LNCaP clone FGC (cell line): ENCODE measurements around the gene HP1BP3.

Experiments used
- DNase-seq: peaks from one replicate; pipeline ENCODE4 v3.0.0-alpha.2; 2011; ENCODE audit warnings: low read depth
- H3K4me3 ChIP-seq: 2 replicates; pipeline ENCODE4 v1.5.1; 2011; ENCODE audit warnings: mild to moderate bottlenecking, low read depth, low read length, control low read depth
- CTCF ChIP-seq: IDR thresholded peaks from 2 replicates; pipeline ENCODE4 v1.5.1; 2012; ENCODE audit warnings: mild to moderate bottlenecking; ENCODE audit not compliant: control insufficient read depth, insufficient read depth; ENCODE audit errors: extremely low read depth

HP1BP3 gene

GRCh38 chr1:20710469-20711284 lies 76.4 kb downstream of the HP1BP3 start:
- DNase-seq, result no peak
- TF ChIP-seq CTCF, result no peak
- H3K4me3 ChIP-seq, result no peak overlapping the region

- DNase-seq, result no peak
- no peak for TF ChIP-seq CTCF
These were observed 77.2 kb downstream of the HP1BP3 start for GRCh38 chr1:20709868-20710267.

GRCh38 chr1:20708891-20709290 lies 78.2 kb downstream of the HP1BP3 start:
- DNase-seq, result no peak
- TF ChIP-seq CTCF, result no peak
- H3K4me3 ChIP-seq, result no peak overlapping the region

More at GRCh38 chr1:20709868-20710267, 77.2 kb downstream of the HP1BP3 start:
- H3K4me3 ChIP-seq, result no peak overlapping the region

- no peak overlapping the region for H3K4me3 ChIP-seq
- no peak for TF ChIP-seq CTCF
- no peak for DNase-seq
These were observed 79.0 kb downstream of the HP1BP3 start for GRCh38 chr1:20708057-20708456.

GRCh38 chr1:20706841-20707240 lies 80.3 kb downstream of the HP1BP3 start:
- no peak for TF ChIP-seq CTCF
- DNase-seq, result no peak
- no peak overlapping the region for H3K4me3 ChIP-seq

GRCh38 chr1:20705203-20705755 lies 81.8 kb downstream of the HP1BP3 start:
- no peak for TF ChIP-seq CTCF
- DNase-seq, result no peak
- H3K4me3 ChIP-seq, result no peak overlapping the region
